ENCODE results near the gene PARD3.

DNA sequence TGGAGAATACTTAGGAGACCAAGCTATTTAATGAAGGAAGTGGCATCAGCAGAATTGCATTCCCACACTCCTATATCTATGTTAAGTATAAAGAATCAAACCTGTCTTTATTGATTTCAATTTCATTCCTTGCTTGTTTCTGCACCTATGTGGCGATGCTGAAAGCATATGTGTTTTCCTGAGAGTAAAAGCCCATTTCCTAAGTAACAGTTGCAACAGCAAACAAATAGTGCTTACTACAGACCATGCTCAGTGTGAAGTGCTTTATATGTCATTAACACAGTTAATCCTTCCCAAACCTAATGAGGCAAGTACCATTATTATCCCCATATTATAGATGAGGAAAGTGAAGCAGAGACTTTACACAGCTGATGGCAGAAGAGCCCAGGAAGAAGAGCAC is 552.1 kb downstream of the PARD3 start:
- no peak for TF ChIP-seq EZH2 (IDR thresholded peaks at IDR 0.05)
- TF ChIP-seq, protein P1, sequence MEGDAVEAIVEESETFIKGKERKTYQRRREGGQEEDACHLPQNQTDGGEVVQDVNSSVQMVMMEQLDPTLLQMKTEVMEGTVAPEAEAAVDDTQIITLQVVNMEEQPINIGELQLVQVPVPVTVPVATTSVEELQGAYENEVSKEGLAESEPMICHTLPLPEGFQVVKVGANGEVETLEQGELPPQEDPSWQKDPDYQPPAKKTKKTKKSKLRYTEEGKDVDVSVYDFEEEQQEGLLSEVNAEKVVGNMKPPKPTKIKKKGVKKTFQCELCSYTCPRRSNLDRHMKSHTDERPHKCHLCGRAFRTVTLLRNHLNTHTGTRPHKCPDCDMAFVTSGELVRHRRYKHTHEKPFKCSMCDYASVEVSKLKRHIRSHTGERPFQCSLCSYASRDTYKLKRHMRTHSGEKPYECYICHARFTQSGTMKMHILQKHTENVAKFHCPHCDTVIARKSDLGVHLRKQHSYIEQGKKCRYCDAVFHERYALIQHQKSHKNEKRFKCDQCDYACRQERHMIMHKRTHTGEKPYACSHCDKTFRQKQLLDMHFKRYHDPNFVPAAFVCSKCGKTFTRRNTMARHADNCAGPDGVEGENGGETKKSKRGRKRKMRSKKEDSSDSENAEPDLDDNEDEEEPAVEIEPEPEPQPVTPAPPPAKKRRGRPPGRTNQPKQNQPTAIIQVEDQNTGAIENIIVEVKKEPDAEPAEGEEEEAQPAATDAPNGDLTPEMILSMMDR (IDR thresholded peaks at IDR 0.05) = no peak
- no peak for TF ChIP-seq EZH2phosphoT487 (IDR thresholded peaks at IDR 0.05)

Data from neural progenitor cell (in vitro differentiated cells).